Astrocyte of the hippocampus (primary cell): ENCODE results near the gene GCNT1.
"Not testable (repeated sequence)": the region's sequence is repeated elsewhere in the genome, so short reads cannot be mapped to it uniquely, and the experiment has no call there.

Experiments used
- DNase-seq: peaks from one replicate; pipeline ENCODE4 v3.0.0; 2011; ENCODE audit warnings: low read depth, low spot score

GCNT1 gene

GRCh38 chr9:76443887-76444286, 15.1 kb upstream of the GCNT1 start:
- no peak for DNase-seq

GRCh38 chr9:76444322-76444929, 14.6 kb upstream of the GCNT1 start:
- no peak for DNase-seq

GRCh38 chr9:76445976-76446375, 13.0 kb upstream of the GCNT1 start:
- DNase-seq: peak; percentile 32

- no peak for DNase-seq
Measured at GRCh38 chr9:76448501-76448900, 10.5 kb upstream of the GCNT1 start.

- DNase-seq: peak; percentile 73
Measured at GRCh38 chr9:76451234-76451633, 7.7 kb upstream of the GCNT1 start.

GRCh38 chr9:76452839-76453238, 6.1 kb upstream of the GCNT1 start:
- no peak for DNase-seq

GRCh38 chr9:76453785-76454184, 5.2 kb upstream of the GCNT1 start:
- no peak for DNase-seq

- DNase-seq: no peak
Measured at GRCh38 chr9:76454311-76454710, 4.7 kb upstream of the GCNT1 start.

- peak; percentile 47 for DNase-seq
Measured at GRCh38 chr9:76456202-76456926, 2.6 kb upstream of the GCNT1 start.

GRCh38 chr9:76459694-76460635, 983 bp downstream of the GCNT1 start:
- DNase-seq: peak; percentile 73

- no peak for DNase-seq
Measured at GRCh38 chr9:76462126-76462525, 3.1 kb downstream of the GCNT1 start.

- no peak for DNase-seq
Measured at GRCh38 chr9:76463211-76463610, 4.2 kb downstream of the GCNT1 start.

- DNase-seq: no peak
Measured at GRCh38 chr9:76464706-76465105, 5.7 kb downstream of the GCNT1 start.

GRCh38 chr9:76465442-76466298, 6.7 kb downstream of the GCNT1 start:
- DNase-seq: no peak

GRCh38 chr9:76466299-76466605, 7.3 kb downstream of the GCNT1 start:
- no peak for DNase-seq

GRCh38 chr9:76474419-76474818, 15.4 kb downstream of the GCNT1 start:
- DNase-seq: no peak

- DNase-seq: no peak
Measured at GRCh38 chr9:76475686-76476085, 16.7 kb downstream of the GCNT1 start.

GRCh38 chr9:76477818-76478217, 18.8 kb downstream of the GCNT1 start:
- DNase-seq: not testable (repeated sequence)

GRCh38 chr9:76478226-76478625, 19.2 kb downstream of the GCNT1 start:
- no peak for DNase-seq

GRCh38 chr9:76479337-76479736, 20.4 kb downstream of the GCNT1 start:
- not testable (repeated sequence) for DNase-seq

GRCh38 chr9:76486151-76486550, 27.2 kb downstream of the GCNT1 start:
- DNase-seq: peak; percentile 39
